HG03558 (cell line): ENCODE data around the gene FCN3.

Source experiments
- ATAC-seq: cut with Tn5 transposase; IDR thresholded peaks from one replicate; pipeline ENCODE4 v1.9.1; 2021; ENCODE audit warnings: moderate number of reproducible peaks; ENCODE audit not compliant: unreplicated experiment; ENCODE audit errors: extremely low read depth

FCN3 gene

DNA sequence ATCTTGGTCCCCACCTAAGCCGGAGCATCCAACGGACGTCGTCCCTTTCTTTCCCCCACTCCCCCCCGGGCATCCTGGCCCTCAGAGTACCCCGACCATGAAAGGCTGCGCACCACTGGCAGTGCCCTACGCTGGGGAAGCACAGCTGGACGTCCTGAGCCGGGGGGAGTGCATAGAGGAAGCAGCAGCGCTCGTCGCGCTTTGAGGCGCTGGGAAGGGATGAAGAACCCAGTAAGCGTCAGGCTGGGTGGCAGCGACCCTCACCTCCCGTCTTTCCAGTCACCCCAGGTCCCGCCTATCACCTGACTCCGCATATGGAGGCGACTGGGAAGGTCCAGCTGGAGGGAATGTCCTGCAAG, 13.6 kb downstream of the FCN3 start:
- no peak for ATAC-seq

DNA sequence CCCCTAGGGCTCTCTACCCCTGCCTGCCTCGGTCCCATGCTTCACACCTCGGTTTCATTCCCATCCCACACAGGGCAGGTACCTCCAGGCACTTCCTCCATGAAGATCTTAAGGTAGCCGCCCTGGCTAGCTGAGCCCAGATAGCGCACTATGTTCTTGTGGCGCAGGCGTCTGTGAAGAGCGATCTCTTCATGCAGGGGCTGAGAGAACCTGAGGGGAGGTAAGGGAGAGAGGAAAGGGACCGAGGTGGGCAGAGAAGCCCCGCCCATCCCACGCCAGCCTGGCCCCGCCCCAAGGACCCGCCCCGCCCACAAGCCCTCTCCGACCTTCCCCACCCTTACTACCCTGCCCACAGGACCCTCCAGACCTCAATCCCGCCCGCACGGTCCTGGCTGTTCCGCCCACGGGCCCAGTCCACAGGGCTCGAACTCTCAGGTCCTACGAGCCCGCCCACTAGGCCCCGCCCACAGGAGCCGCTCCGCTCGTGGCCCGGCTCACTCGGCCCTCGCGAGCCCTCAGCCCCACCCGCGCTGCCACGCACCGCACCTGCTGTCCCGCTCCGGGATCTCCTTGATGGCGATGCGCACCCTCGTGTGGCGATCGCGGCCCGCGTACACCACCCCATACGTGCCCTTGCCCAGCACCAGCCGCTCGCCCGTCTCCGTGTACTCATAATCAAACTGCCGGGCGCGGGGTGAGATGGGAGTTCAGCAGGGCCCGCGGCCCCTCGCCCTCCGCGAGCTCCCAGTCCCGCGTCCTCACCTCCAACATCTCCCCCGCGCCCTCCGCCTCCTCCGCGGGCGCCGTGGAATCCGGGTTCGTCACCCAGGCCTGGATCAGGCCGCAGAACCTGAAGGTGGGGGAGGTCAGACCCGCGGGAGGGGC, 14.2 kb downstream of the FCN3 start:
- ATAC-seq = no peak

GRCh38 chr1:27359822-27360158, 14.8 kb downstream of the FCN3 start:
- no peak for ATAC-seq

DNA sequence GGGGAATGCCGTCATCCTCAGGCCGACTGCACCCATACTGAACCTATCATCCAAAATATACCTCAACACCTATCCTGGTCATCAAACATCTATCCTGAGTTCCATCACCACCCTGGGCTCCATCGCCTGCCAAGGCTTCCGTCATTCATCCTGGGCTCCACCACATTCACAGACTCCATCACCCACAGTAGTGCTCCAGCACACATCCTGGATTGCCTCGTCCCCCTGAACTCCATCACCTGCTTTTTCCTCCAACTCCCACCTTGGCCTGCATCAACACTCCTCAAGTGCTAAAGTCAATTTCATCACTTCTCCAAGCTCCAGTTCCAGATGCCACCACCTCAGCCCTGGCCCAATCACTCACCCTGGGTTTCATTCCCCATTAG, 15.7 kb downstream of the FCN3 start:
- no peak for ATAC-seq

DNA sequence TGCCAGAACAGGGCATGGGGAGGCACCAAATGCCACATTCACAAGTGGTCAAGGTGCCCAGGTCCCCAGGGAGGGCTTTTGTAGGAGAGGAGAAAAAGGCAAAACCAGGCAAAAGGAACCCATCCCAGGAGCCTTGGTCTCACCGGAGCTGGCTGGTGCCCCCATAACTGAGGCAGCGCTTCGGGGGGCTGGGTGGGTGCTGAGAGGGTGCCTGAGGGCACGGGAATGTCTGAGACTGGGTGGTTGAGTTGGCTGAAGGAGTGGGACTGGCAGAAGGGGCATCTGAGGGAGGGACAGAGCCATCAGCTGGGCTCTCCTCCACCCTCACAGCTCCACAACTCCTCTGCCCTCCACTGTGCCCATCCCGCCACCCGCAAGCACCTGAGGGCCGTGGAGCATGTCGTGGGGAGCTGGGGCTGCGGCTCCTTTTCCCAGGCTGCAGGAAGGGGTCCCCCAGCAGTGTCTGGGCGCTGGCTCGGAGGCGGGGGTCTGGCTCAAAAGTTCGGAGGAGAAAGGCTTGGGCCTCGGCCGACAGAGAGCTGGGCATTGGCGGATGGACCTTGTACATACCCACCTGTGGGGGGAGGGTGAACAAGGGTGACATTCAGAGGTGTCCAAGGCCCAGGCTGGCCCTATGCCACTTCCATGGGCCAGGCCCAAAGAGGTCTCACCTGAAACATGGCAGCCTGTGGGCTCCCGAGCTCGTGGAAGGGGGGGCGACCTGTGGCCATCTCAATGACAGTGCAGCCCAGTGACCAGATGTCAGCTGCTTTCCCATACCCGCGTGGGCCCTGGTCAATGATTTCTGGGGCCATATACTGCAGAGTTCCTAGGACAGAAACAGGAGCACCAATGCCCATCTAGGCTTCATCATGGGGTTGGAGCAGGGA, 16.3 kb downstream of the FCN3 start:
- no peak for ATAC-seq

- no peak for ATAC-seq
These were observed 17.2 kb downstream of the FCN3 start for GRCh38 chr1:27357281-27358037.

GRCh38 chr1:27356619-27357280, 17.9 kb downstream of the FCN3 start:
- ATAC-seq = no peak

GRCh38 chr1:27356277-27356618, 18.4 kb downstream of the FCN3 start:
- no peak for ATAC-seq

DNA sequence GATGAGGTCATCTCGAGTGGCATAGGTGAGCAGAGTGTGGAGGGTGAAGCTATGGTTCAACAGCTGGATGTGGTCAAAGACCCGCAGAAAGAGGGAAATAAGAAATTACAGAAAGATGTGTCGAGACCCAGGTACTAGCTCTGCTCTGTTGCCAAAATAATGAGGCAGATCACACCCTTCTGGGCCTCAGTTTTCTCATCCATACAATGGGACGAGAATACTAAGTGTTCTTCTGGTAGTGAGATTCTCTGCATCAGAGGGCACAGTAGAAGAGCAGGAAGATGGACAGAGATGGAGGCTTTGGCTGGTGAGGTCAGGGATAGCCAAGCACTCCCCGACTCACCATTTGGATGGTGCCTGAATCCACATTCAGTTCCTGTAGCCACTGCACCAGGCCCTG, 18.9 kb downstream of the FCN3 start:
- ATAC-seq = no peak

GRCh38 chr1:27353629-27354028, 21.0 kb downstream of the FCN3 start:
- ATAC-seq = no peak

- ATAC-seq = no peak
These were observed 21.5 kb downstream of the FCN3 start for GRCh38 chr1:27353166-27353565.

DNA sequence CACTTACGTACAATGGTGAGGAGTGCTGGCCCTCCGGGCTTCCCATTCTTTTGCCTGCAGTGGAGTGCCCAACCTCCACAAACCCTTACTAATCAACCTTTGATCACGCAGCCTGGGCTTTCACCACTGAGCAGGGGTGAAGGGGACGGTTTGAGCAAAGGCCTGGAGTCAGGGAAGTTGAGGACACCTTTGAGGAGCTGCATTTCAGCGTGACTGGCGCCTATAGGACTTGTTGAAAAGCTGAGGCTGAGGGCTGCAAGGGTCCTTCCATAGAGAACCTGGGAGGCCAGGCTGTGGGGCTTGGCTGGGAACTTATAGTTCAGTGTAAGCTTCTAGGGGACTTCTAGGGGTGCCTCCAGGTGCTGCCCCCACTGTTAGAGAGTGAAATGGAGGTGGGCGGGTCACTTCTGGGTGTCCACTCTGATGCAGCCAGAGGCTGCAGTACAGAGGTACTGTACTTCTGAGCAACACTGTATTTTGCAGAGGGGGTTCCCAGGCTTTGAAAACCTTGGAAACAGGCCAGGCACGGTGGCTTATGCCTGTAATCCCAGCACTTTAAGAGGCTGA, 23.0 kb downstream of the FCN3 start:
- ATAC-seq = no peak

DNA sequence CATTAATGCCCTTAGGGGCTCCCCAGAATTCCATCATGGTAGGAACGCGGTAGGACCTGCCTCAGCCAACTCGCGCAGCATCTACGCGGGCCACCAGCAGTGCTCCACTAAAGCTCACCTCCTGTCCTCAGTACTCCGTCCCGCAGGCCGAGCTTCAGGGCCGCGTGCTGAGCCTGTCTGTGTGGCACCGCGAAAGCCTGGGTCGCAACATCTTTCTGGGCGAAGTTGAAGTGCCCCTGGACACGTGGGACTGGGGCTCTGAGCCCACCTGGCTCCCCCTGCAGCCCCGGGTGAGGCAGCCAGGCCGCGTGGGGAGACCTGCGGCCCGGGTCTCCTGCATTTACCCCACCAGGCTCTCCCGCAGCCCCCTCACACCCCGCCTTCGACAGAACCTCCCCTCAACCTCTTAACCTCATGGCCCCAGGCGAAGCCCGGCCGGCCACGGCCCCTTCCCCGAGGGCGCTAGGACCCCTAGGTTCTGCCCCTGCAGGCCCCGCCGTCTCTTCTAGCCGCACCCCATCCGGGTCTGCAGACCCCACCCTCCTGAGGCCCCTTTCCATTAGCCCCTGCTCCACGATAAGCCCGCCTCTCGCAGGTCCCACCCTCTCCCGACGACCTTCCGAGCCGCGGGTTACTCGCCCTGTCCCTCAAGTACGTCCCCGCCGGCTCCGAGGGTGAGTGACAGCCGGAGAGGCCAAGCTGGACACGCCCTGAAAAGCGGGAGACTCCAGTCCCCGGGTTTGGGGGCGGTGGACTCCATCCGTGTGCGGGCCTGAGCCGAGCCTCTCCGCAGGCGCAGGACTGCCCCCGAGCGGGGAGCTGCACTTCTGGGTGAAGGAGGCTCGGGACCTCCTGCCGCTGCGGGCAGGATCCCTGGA, 23.7 kb downstream of the FCN3 start:
- ATAC-seq = no peak

- ATAC-seq = no peak
These were observed 24.6 kb downstream of the FCN3 start for GRCh38 chr1:27349784-27350662.

- no peak for ATAC-seq
These were observed 25.5 kb downstream of the FCN3 start for GRCh38 chr1:27348861-27349783.

GRCh38 chr1:27346991-27347624, 27.5 kb downstream of the FCN3 start:
- no peak for ATAC-seq

GRCh38 chr1:27346357-27346756, 28.3 kb downstream of the FCN3 start:
- ATAC-seq = no peak
